Motor neuron (in vitro differentiated cells): ENCODE measurements around the gene SLC27A1. TPM values are rescaled to one million over a fixed set of nuclear protein-coding genes. Genes with fewer than 3 reads are reported as not detected.
"Not testable (repeated sequence)": the region's sequence is repeated elsewhere in the genome, so short reads cannot be mapped to it uniquely, and the experiment has no call there.

Experiments
- ATAC-seq, 8 experiments: fragments of 200-7000 bp; cut with Tn5 transposase; replicated peaks in 6 of 8; 2 replicates each; pipeline ENCODE4 v1.8.0; 2021; ENCODE audit warnings: mild to moderate bottlenecking in 8 of 8, moderate library complexity in 8 of 8
- H3K27ac ChIP-seq, 2 donors: fragments of 250-450 bp; sonication (Bioruptor Pico); 2 replicates each; pipeline ENCODE4 v1.9.0; 2021; ENCODE audit warnings: antibody characterized with exemption in 2 of 2, mild to moderate bottlenecking in 2 of 2, moderate library complexity in 1 of 2
- H3K4me1 ChIP-seq, 2 donors: fragments of 250-450 bp; sonication (Bioruptor Pico); replicated peaks in 1 of 2; 2 replicates each; pipeline ENCODE4 v1.6.1; 2021; ENCODE audit warnings: antibody characterized with exemption in 2 of 2, mild to moderate bottlenecking in 2 of 2, moderate library complexity in 1 of 2
- H3K4me3 ChIP-seq, 5 donors: fragments of 250-450 bp; sonication (Bioruptor Pico); 2 replicates each; pipeline ENCODE4 v1.9.0; 2021; ENCODE audit warnings: antibody characterized with exemption in 5 of 5, mild to moderate bottlenecking in 5 of 5, moderate library complexity in 4 of 5
- whole genome bisulfite sequencing, 10 experiments: fragments of 450-650 bp; shearing (Covaris generic); methylation state at CpG; one replicate each; pipeline ENCODE4 v1.0.0; 2022; 5-methylcytosine and 5-hydroxymethylcytosine counted together
- in situ Hi-C, 9 experiments: fragments of 400-800 bp; cut with MboI; loops; one replicate each; pipeline ENCODE4 v1.15.0; 2021; ENCODE audit warnings: low sequenced_read_pairs in 9 of 9, low pct_unique_long_range_greater_than_20kb in 2 of 9; ENCODE audit not compliant: unreplicated experiment in 9 of 9
- total RNA-seq, 8 experiments: library from RNA; unstranded; fragments of 300-600 nt; gene quantifications; 2 replicates each; pipeline versions ENCODE4 v1.2.3 to v1.2.4, GENCODE V29; 2022

The SLC27A1 gene
- total RNA-seq, 8 experiments from 2014 or later: 6.5 to 30.5 (median 10.5) TPM

GRCh38 chr19:17512574-17512939 is 42.2 kb downstream of the SLC27A1 start:
- in situ Hi-C loops: no loop called here
- ATAC-seq: peak in 1 of 8 experiments; percentile 1
- Histone ChIP-seq H3K4me3 (peak overlapping the region; percentile 61 to 94 (median 85)), H3K4me1 (peaks cover 16 to 17% of the 10 kb centered on the region in 2 donors), H3K27ac (peak overlapping the region; percentile 94 to 98)
- 40 to 100% (median 60%) methylated on average over 1 to 5 of the region's 9 CpGs; no CpG with 5 or more reads in 3 of the 10 experiments for WGBS, 10 experiments

- Histone ChIP-seq H3K4me1 (peaks cover 4 to 8% of the 10 kb centered on the region in 2 donors), H3K4me3 (no peak overlapping the region), H3K27ac (no peak overlapping the region)
- WGBS, 10 experiments: 90 to 100% (median 90%) methylated on average over 1 to 2 of the region's 15 CpGs; no CpG with 5 or more reads in 7 of the 10 experiments
- no peak for ATAC-seq
- in situ Hi-C loops: no loop called here
These were observed 45.3 kb downstream of the SLC27A1 start for GRCh38 chr19:17515408-17516149.

GRCh38 chr19:17517898-17518297 is 47.6 kb downstream of the SLC27A1 start:
- WGBS, 10 experiments: 92 to 100% (median 100%) methylated on average over 1 of the region's 1 CpG; no CpG with 5 or more reads in 1 of the 10 experiments
- H3K4me3 ChIP-seq: no peak overlapping the region
- no peak for ATAC-seq
- H3K4me1 ChIP-seq: no peaks in the 10 kb centered on the region
- in situ Hi-C loops: no loop called here
- H3K27ac ChIP-seq: no peak overlapping the region

- ATAC-seq, in situ Hi-C loops, H3K27ac ChIP-seq, H3K4me1 ChIP-seq, H3K4me3 ChIP-seq: not testable (repeated sequence)
- 71 to 100% (median 98%) methylated on average over 1 to 6 of the region's 8 CpGs; no CpG with 5 or more reads in 2 of the 10 experiments for WGBS, 10 experiments
These were observed 48.3 kb downstream of the SLC27A1 start for GRCh38 chr19:17518654-17519053.

- ATAC-seq: no peak
- 80 to 100% (median 94%) methylated on average over 2 to 7 of the region's 9 CpGs; no CpG with 5 or more reads in 5 of the 10 experiments for WGBS, 10 experiments
- Histone ChIP-seq H3K27ac (no peak overlapping the region), H3K4me3 (no peak overlapping the region), H3K4me1 (no peaks in the 10 kb centered on the region)
- in situ Hi-C loops: no loop called here
These were observed 49.6 kb downstream of the SLC27A1 start for GRCh38 chr19:17519967-17520366.

GRCh38 chr19:17520865-17521264 is 50.5 kb downstream of the SLC27A1 start:
- no peak for ATAC-seq
- no peaks in the 10 kb centered on the region for H3K4me1 ChIP-seq
- no peak overlapping the region for H3K4me3 ChIP-seq
- 91 to 100% (median 96%) methylated on average over 4 to 8 of the region's 25 CpGs; no CpG with 5 or more reads in 6 of the 10 experiments for WGBS, 10 experiments
- H3K27ac ChIP-seq: no peak overlapping the region
- in situ Hi-C loops: no loop called here

GRCh38 chr19:17522988-17523872 is 52.9 kb downstream of the SLC27A1 start:
- no peaks in the 10 kb centered on the region for H3K4me1 ChIP-seq
- H3K27ac ChIP-seq: no peak overlapping the region
- in situ Hi-C loops: no loop called here
- WGBS, 10 experiments: 20 to 100% (median 80%) methylated on average over 1 to 12 of the region's 24 CpGs; no CpG with 5 or more reads in 3 of the 10 experiments
- ATAC-seq: peak in 1 of 8 experiments; percentile 33
- H3K4me3 ChIP-seq: no peak overlapping the region

GRCh38 chr19:17524651-17525050 is 54.3 kb downstream of the SLC27A1 start:
- WGBS, 10 experiments: 75 to 100% (median 92%) methylated on average over 2 to 4 of the region's 4 CpGs; no CpG with 5 or more reads in 5 of the 10 experiments
- in situ Hi-C loops: no loop called here
- no peak for ATAC-seq
- no peak overlapping the region for H3K27ac ChIP-seq
- no peaks in the 10 kb centered on the region for H3K4me1 ChIP-seq
- H3K4me3 ChIP-seq: no peak overlapping the region

- in situ Hi-C loops: no loop called here
- no peak overlapping the region for H3K4me3 ChIP-seq
- ATAC-seq: no peak
- H3K27ac ChIP-seq: no peak overlapping the region
- 20 to 93% (median 65%) methylated on average over 1 to 7 of the region's 9 CpGs; no CpG with 5 or more reads in 3 of the 10 experiments for WGBS, 10 experiments
- no peaks in the 10 kb centered on the region for H3K4me1 ChIP-seq
These were observed 54.8 kb downstream of the SLC27A1 start for GRCh38 chr19:17525141-17525540.

GRCh38 chr19:17526922-17527321 is 56.6 kb downstream of the SLC27A1 start:
- WGBS, 10 experiments: 88% methylated on average over 3 of the region's 16 CpGs; no CpG with 5 or more reads in 9 of the 10 experiments
- Histone ChIP-seq H3K4me3 (no peak overlapping the region), H3K4me1 (no peaks in the 10 kb centered on the region), H3K27ac (no peak overlapping the region)
- peak in 4 of 8 experiments; percentile 9 to 37 (median 30) for ATAC-seq
- in situ Hi-C loops: no loop called here

GRCh38 chr19:17527326-17527725 is 57.0 kb downstream of the SLC27A1 start:
- in situ Hi-C loops: no loop called here
- ATAC-seq: no peak
- H3K4me1 ChIP-seq: no peaks in the 10 kb centered on the region
- H3K4me3 ChIP-seq: no peak overlapping the region
- 44 to 83% (median 80%) methylated on average over 1 to 5 of the region's 10 CpGs; no CpG with 5 or more reads in 6 of the 10 experiments for WGBS, 10 experiments
- H3K27ac ChIP-seq: no peak overlapping the region

- in situ Hi-C loops: no loop called here
- no peak overlapping the region for H3K4me3 ChIP-seq
- no peak overlapping the region for H3K27ac ChIP-seq
- WGBS, 10 experiments: 74 to 100% (median 100%) methylated on average over 1 to 3 of the region's 3 CpGs; no CpG with 5 or more reads in 7 of the 10 experiments
- no peak for ATAC-seq
- H3K4me1 ChIP-seq: no peaks in the 10 kb centered on the region
These were observed 58.3 kb downstream of the SLC27A1 start for GRCh38 chr19:17528610-17529009.
